Prostate gland (tissue), 2 donors: ENCODE results near the gene NIPA2.

Experiments
- CTCF ChIP-seq, 4 experiments: fragments of 200-600 bp in 2 of 4; fragments of 450-650 bp in 2 of 4; sonication (generic) in 2 of 4; IDR thresholded peaks; 1 replicate in 3 of 4; 2 replicates in 1 of 4; pipeline ENCODE4 v1.5.1; 2016 to 2019; ENCODE audit warnings: antibody characterized with exemption in 4 of 4, mild to moderate bottlenecking in 2 of 4, moderate library complexity in 2 of 4
- POLR2A ChIP-seq: fragments of 450-650 bp; IDR thresholded peaks from one replicate; pipeline ENCODE4 v1.6.1; 2016; ENCODE audit warnings: antibody characterized with exemption, mild to moderate bottlenecking
- POLR2AphosphoS5 ChIP-seq: sonication (generic); formaldehyde crosslinking; IDR thresholded peaks from one replicate; pipeline ENCODE4 v1.6.1; 2017; ENCODE audit warnings: antibody characterized with exemption

GRCh38 chr15:22868928-22869327 lies 30.5 kb downstream of the NIPA2 start:
- TF ChIP-seq CTCF (IDR thresholded peaks at IDR 0.05) (no peak), POLR2A (no peak), POLR2AphosphoS5 (no peak)
